ENCODE data around the gene UIMC1.

DNA sequence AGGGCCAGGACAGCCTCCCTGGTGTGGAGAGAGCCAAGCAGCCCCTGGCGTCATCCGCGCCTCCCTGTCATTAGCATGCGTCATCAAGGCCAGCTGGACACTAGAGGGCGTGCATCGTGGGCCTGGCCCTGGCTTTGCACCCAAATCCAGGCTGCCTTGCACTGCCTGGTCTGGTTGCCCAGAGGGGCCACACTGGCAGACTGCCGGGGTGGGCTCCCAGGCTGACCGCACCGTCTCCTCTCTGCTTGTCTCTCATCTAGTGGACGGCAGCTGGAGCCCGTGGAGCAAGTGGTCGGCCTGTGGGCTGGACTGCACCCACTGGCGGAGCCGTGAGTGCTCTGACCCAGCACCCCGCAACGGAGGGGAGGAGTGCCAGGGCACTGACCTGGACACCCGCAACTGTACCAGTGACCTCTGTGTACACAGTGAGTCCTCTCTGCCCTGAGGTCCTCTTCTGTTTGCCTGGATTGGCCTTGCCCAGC, 136.4 kb downstream of the UIMC1 start:
- TF ChIP-seq, protein P1, sequence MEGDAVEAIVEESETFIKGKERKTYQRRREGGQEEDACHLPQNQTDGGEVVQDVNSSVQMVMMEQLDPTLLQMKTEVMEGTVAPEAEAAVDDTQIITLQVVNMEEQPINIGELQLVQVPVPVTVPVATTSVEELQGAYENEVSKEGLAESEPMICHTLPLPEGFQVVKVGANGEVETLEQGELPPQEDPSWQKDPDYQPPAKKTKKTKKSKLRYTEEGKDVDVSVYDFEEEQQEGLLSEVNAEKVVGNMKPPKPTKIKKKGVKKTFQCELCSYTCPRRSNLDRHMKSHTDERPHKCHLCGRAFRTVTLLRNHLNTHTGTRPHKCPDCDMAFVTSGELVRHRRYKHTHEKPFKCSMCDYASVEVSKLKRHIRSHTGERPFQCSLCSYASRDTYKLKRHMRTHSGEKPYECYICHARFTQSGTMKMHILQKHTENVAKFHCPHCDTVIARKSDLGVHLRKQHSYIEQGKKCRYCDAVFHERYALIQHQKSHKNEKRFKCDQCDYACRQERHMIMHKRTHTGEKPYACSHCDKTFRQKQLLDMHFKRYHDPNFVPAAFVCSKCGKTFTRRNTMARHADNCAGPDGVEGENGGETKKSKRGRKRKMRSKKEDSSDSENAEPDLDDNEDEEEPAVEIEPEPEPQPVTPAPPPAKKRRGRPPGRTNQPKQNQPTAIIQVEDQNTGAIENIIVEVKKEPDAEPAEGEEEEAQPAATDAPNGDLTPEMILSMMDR (IDR thresholded peaks at IDR 0.05), result no peak
- no peak for TF ChIP-seq EZH2 (IDR thresholded peaks at IDR 0.05; ENCODE audit: borderline replicate concordance, insufficient read depth, low read depth, low read length, poor library complexity, severe bottlenecking)

Measured in B cell (primary cell).